Hepatic stellate cell (primary cell): Measurements from ENCODE around the gene ADARB2.

Experiments
- DNase-seq: peaks from one replicate; pipeline ENCODE4 v3.0.0; 2011; ENCODE audit warnings: low spot score

ADARB2 gene

GRCh38 chr10:1663226-1663625, 74.1 kb downstream of the ADARB2 start:
- DNase-seq: no peak

- DNase-seq: no peak
Observed at GRCh38 chr10:1662438-1663025, 74.8 kb downstream of the ADARB2 start.

DNA sequence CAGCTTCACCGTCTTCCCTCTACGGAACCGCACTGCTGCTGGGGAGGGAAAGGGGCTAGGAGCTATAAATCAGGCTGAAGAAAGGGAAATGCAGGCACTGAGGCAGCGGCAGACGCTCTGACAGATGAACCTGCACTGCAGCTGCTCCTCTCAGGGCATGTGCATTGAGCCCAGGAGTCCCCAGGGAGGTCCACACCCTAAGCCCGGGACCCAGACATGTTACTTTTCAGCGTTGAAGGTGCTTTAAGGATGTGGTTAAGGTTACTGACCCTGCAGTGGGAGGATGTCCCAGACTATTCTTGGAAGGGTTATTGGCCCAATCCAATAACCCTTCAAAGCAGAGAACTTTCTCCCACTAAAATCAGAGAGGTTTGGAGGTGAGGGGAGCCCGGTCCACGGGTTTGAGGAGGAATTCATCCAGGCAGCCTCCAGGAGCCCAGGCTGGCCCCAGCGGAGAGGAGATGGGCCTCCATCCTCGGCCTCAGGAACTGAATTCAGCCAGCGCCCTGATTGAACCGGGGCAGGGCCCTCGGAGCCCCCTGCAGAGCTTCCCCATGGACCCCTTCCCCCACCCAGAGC, 75.4 kb downstream of the ADARB2 start:
- no peak for DNase-seq

DNA sequence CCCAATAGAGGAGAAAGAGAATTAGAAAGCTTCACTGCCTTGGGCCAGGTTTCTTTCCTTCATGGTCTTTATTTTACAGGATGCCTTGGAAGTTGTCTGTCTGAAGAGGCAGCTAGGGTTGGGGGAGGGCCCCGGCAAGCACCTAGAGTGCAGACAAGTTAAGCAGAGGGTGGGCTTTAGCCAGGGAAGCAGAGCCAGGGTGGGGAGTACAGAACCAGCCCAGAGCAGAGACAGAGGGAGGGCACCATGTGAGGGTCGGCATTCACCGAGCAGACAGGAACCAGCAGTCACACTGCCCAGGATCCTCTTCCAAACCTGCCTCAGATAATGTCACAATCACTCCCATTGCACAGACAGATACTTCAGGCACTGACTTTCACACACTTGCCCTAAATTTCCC, 75.9 kb downstream of the ADARB2 start:
- no peak for DNase-seq

GRCh38 chr10:1660815-1661214, 76.5 kb downstream of the ADARB2 start:
- no peak for DNase-seq

DNA sequence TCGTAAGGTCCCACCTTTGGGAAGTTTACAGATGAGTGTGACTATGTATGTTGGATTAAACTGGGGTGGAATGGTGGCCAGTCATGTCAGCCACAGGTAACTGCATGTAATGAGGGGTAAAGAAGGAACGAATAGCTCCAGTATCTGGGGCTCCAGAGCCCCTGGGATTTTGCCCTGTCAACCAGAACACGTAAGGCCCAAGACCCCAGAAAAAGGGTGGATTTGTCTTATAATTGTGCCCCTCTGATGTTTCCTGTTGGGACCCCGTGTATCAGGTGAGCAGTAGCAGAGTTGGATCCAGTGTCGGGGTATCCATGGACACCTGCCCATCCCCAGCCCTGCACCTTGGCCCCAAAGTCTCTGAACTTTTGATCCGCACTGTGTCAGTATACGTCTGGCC, 76.9 kb downstream of the ADARB2 start:
- DNase-seq: no peak

DNA sequence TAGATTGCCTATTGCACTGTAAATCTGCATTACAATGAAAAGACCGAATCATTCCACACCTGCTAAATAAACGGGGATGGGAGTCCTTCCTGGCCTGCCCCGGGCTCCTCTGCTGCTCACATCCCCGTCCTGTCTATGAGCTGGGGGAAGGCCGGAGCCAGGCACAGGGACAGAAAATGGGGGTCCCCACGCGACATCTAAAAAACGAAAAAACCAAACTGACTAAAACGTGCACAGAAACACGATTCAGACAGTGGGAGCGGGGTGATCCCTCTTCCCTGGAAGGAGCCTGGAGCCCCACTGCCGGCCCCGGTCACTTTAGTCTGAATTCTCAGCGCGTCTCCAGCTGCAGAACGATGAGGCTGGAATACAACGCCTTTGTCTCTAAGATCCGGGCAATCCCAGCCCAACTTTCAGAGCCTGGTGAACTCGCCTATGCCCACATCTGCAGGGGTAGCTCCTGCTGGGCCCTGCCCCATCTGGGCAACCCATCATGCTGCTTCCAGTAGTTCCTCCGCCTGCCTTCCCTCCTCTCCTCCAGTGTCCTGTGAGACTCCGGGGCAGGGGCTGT, 78.0 kb downstream of the ADARB2 start:
- DNase-seq: no peak

DNA sequence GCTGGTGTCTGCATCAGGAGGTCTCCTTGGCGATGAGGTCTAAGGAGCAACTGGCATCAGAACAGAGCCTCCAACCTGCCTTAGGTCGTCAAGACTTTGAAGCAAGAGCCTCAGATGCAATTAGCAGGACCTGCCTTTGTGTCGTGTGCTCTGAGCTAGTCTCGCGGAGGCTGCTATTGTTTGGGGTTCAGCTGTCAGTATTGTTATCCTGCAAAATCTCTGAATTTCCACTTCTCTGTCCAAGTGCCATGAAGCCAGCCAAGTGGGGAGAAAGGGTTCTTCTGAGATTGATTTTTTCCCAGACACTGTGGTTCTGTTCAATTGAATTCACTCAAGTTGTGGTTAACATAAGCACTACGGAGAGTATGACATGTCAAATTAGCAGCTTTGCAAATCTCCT, 78.7 kb downstream of the ADARB2 start:
- DNase-seq: no peak

DNA sequence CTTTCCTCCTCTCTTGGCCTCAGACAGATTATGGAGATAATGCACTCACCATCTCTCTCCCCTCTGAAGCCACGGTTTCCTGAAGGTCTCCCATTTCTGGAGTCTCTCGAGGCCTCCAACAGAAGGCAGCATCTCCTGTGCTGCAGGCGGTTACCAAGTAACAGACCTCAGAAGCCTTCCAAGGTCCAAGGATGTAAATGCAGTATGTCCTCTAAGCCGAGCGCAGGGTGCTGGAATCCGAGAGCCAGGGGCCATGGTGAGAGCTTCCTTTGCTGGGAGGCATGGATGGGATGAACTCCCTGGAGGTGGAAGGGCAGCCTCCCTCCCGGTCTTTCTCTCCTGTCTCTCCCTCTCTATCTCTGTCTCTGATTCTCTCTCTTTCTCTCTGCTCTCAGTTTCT, 79.8 kb downstream of the ADARB2 start:
- DNase-seq: no peak

- DNase-seq: no peak
Observed at GRCh38 chr10:1655367-1655766, 82.0 kb downstream of the ADARB2 start.

DNA sequence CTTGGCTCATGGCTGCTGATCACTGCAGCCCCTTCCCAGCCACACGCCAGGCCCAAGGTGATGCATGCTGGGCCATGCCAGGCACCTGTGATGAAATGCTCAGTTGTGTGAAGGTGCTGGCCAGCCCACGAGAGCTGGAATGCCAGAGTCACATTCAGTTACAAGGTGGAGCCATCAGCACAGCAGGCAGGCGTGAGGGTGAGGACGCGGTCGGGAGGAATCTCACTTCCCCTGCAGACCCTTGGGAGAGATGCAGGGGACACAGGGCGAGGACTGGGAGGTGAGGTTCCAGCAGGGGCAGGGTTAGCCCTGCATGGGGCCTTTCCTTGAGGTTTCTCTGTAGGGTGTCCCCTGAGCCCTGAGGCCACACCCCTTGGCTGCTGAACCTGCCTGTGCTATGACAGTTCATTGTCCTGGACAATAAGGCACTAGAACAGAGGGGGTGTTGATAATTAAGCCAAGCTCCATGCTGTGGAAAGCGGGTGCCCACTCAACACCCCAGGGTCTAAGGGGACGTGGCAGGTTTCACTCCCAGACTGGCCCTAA, 82.4 kb downstream of the ADARB2 start:
- no peak for DNase-seq

DNA sequence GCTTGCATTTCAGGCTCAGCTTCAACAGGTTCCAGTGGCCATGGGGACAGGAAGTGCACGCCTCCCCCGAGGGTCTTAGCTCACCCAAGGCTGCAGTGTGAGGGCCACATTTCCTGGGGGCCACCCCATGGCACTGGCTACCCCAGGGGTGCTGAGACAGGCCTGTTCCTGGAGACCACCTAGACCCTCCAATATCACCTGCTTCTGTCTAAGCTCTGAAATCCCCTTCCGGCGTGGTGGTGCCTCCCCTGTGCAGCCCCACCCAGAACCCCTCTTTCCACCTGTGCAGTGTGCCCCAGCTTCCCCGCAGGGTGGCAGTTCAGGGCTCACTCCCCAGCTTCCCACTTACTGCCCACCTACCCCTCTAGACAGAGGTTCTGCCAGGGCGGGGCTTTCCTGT, 83.1 kb downstream of the ADARB2 start:
- no peak for DNase-seq

DNA sequence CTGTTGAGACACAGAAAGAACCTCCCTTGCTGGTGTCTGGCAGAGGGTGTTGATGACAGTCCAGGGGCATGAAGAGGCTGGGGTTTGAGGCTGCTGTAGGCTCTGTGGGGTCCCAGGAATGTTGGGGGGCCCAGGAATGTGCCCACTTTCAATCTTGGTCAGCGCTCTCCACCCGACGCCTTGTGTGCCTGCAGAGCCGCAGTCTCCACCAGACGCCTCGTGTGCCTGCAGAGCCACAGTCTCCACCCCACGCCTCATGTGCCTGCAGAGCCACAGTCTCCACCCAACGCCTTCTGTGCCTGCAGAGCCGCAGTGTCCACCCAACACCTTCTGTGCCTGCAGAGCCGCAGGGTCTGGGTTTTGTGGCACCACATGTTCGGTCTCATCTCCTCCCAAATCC, 84.0 kb downstream of the ADARB2 start:
- no peak for DNase-seq

DNA sequence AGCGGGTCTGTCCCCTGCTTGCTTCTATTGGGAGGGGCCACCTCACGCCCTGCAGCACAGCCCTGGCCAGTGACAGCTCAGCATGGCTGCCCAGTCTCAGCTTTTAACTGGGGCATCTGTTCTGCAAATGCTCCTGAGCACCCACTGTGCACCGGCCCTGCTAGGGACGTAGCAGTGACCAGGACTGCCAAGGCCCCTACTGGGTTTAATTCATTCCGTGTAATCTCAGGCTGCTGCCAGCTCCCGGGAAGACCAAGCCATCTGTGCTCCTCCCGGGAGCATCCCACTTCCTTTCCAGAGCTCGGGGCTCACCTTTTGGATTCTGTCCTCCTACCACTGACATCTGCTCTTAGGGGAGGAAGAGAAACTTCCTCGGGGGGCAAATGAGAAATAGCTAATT, 85.2 kb downstream of the ADARB2 start:
- no peak for DNase-seq

DNA sequence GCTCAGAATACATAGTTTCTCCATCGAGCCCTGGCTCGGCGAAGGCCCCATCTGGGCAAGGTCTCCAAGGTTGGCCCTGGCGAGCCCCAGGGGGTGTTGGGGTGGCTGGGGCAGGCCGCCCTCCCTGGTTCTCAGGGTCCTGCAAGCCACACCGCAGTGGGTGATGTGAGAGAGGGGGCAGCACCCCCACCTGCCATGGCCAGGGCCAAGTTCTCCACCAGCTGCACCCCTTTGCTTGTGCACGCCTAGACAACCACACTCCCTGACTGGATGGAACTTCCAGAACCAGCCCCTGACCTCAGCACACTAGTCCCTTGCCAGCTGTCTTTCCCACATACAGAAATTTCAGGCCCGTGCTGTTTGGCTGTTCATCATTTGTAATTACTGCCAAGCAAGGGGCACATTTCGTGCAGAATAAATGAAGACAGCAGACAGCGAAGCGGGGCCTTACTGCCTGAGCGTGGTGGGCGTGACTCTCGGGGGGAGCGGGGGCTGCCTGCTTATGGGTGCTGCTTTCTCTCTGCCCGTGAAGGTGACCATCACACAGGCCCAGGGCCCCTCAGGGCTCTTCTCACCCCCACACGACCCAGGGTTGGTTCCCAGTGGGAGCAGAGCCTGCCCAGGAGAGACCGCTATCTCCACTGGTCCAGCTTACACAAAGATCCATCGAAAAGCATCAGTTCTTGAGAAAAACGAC, 85.9 kb downstream of the ADARB2 start:
- no peak for DNase-seq

- no peak for DNase-seq
Observed at GRCh38 chr10:1650542-1651269, 86.6 kb downstream of the ADARB2 start.

DNA sequence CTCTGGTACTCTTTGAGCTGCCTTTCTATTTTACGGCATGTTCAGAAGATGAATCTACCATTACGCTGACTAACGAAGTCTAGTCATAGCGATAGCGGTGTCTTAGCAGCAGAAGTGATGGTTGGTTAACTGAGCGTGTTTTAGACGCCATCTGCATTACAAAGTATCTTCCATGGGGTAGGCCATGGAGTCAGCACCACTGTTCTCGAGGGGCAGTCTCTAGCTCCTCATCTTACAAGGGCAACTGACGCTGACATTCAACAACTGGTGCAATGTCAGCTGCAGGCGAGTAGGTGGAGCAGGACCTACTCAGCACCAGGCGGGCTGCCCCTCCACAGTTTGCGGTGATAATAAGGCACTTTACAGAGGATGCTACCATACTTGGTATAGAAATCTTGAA, 88.7 kb downstream of the ADARB2 start:
- no peak for DNase-seq

DNA sequence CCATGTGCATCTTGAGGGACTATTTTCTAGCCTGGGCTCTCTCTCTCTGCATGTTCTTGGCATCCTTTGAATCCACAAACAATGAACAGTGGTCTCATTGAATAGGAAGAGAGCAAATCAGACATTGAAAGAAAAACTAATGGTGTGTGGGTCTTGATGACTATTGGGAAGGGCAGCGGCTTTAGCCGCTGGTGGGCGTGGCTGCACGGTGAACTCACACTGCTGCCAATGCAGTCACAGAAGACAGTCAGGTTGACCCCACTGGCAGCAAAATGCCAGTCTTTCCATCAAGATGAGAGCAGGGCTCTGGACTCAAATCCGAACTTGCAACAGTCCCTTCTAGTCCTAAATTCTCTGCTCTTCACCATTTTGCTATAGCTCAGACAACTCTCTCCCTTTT, 91.0 kb downstream of the ADARB2 start:
- DNase-seq: no peak

- DNase-seq: no peak
Observed at GRCh38 chr10:1645896-1646295, 91.4 kb downstream of the ADARB2 start.

DNA sequence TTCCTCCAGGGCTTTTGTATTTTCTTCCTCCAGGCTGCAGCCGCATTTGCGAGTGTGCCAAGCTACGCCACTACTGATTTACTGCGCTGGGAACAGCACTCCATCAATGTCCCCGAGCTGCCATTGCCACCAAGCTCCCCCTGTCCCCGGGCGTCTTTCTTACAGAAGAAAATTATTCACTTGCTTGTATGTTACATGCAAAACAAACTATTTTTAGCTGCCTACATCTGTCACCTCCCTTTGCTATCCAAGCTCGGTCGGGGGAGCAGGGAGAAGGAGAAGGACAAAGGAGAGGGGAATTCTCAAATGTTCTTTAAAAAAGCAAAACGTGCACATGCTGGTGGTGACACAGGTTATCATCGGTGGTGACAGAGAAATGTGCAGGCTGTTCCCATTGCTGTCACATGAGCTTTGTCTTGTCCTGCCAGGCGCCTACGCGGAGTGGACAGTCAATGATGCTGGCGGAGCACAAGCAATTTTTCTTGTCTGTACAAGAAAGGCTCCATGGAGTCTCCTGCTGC, 93.1 kb downstream of the ADARB2 start:
- DNase-seq: no peak

DNA sequence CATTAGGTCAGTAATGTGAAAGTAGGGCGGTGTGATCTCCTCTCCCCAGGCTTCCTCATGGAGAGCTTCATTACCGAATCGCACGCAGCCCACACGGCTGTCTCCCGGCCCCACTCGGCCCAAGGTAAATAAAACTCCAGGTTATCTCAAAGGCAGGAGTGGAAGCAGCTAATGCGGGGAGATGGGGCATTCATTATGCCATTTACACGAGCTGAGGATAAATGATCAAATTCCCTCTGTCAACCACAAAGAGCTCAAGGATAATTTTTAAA, 93.5 kb downstream of the ADARB2 start:
- no peak for DNase-seq

- no peak for DNase-seq
Observed at GRCh38 chr10:1643161-1643907, 94.0 kb downstream of the ADARB2 start.
